HUES6 (cell line): ENCODE results near the gene CD96.
"Not testable (repeated sequence)": the region's sequence is repeated elsewhere in the genome, so short reads cannot be mapped to it uniquely, and the experiment has no call there.

Experiments
- H3K27ac ChIP-seq: 2 replicates; pipeline ENCODE4 v1.7.0; 2013; ENCODE audit warnings: low read depth, mild to moderate bottlenecking, low read length, inconsistent platforms
- H3K27me3 ChIP-seq: 2 replicates; pipeline ENCODE4 v1.6.1; 2013; ENCODE audit warnings: low read length; ENCODE audit not compliant: control insufficient read depth, insufficient read depth
- H3K36me3 ChIP-seq: 2 replicates; pipeline ENCODE4 v1.6.1; 2013; ENCODE audit warnings: low read length; ENCODE audit not compliant: control insufficient read depth, insufficient read depth
- H3K4me1 ChIP-seq: 2 replicates; pipeline ENCODE4 v1.6.1; 2013; ENCODE audit warnings: low read length; ENCODE audit not compliant: control insufficient read depth, insufficient read depth
- H3K4me3 ChIP-seq: 2 replicates; pipeline ENCODE4 v1.5.1; 2013; ENCODE audit warnings: low read depth, low read length
- H3K9ac ChIP-seq: one replicate; pipeline ENCODE4 v1.6.1; 2013; ENCODE audit warnings: mild to moderate bottlenecking, low read length
- H3K9me3 ChIP-seq: 2 replicates; pipeline ENCODE4 v1.6.1; 2013; ENCODE audit warnings: low read depth, low read length; ENCODE audit not compliant: control insufficient read depth, insufficient read depth

Gene CD96

GRCh38 chr3:111541911-111542483, at the start of gene CD96:
CD96 (plus strand) TSS chr3:111542197; CDS start chr3:111542249, 52 bp downstream.
- Histone ChIP-seq H3K9ac (no peak within 1 kb of the TSS), H3K4me1 (no peaks in the 10 kb centered on the region), H3K27ac (no peak within 1 kb of the TSS), H3K36me3 (no peaks in the 10 kb centered on the region), H3K4me3 (no peak within 1 kb of the TSS), H3K9me3 (no peaks in the 10 kb centered on the region), H3K27me3 (no peaks in the 10 kb centered on the region)

GRCh38 chr3:111493276-111493675, 48.7 kb upstream of the CD96 start:
- Histone ChIP-seq H3K9ac (no peak overlapping the region), H3K9me3 (no peaks in the 10 kb centered on the region), H3K27ac (no peak overlapping the region), H3K36me3 (no peaks in the 10 kb centered on the region), H3K4me1 (no peaks in the 10 kb centered on the region), H3K27me3 (no peaks in the 10 kb centered on the region), H3K4me3 (no peak overlapping the region)

GRCh38 chr3:111496894-111497559, 45.0 kb upstream of the CD96 start:
- Histone ChIP-seq H3K27ac (no peak overlapping the region), H3K4me3 (no peak overlapping the region), H3K9ac (no peak overlapping the region)

GRCh38 chr3:111498022-111498421, 44.0 kb upstream of the CD96 start:
- Histone ChIP-seq H3K4me3 (no peak overlapping the region), H3K36me3 (no peaks in the 10 kb centered on the region), H3K9me3 (no peaks in the 10 kb centered on the region), H3K27ac (no peak overlapping the region), H3K27me3 (no peaks in the 10 kb centered on the region), H3K4me1 (no peaks in the 10 kb centered on the region), H3K9ac (no peak overlapping the region)

More at GRCh38 chr3:111496894-111497559, 45.0 kb upstream of the CD96 start:
- no peaks in the 10 kb centered on the region for H3K36me3 ChIP-seq
- H3K27me3 ChIP-seq: no peaks in the 10 kb centered on the region
- no peaks in the 10 kb centered on the region for H3K9me3 ChIP-seq
- H3K4me1 ChIP-seq: no peaks in the 10 kb centered on the region

- Histone ChIP-seq H3K4me1 (no peaks in the 10 kb centered on the region), H3K9me3 (no peaks in the 10 kb centered on the region), H3K4me3 (no peak overlapping the region), H3K27me3 (no peaks in the 10 kb centered on the region), H3K36me3 (no peaks in the 10 kb centered on the region), H3K9ac (no peak overlapping the region), H3K27ac (no peak overlapping the region)
Observed at GRCh38 chr3:111506435-111506834, 35.6 kb upstream of the CD96 start.

GRCh38 chr3:111509308-111509707, 32.7 kb upstream of the CD96 start:
- H3K4me1 ChIP-seq: no peaks in the 10 kb centered on the region
- H3K9ac ChIP-seq: no peak overlapping the region
- no peak overlapping the region for H3K27ac ChIP-seq
- no peak overlapping the region for H3K4me3 ChIP-seq
- H3K9me3 ChIP-seq: no peaks in the 10 kb centered on the region
- H3K36me3 ChIP-seq: no peaks in the 10 kb centered on the region
- no peaks in the 10 kb centered on the region for H3K27me3 ChIP-seq

- Histone ChIP-seq H3K27ac (no peak overlapping the region), H3K36me3 (no peaks in the 10 kb centered on the region), H3K9me3 (no peaks in the 10 kb centered on the region), H3K4me3 (no peak overlapping the region), H3K27me3 (no peaks in the 10 kb centered on the region), H3K9ac (no peak overlapping the region), H3K4me1 (peaks cover 5% of the 10 kb centered on the region; the same call in 1 of the 2 replicates)
Observed at GRCh38 chr3:111517801-111518200, 24.2 kb upstream of the CD96 start.

GRCh38 chr3:111519178-111519855, 22.7 kb upstream of the CD96 start:
- Histone ChIP-seq H3K27me3 (no peaks in the 10 kb centered on the region), H3K4me1 (peaks cover 5% of the 10 kb centered on the region; the same call in 1 of the 2 replicates), H3K36me3 (no peaks in the 10 kb centered on the region), H3K9ac (no peak overlapping the region), H3K4me3 (no peak overlapping the region), H3K27ac (no peak overlapping the region), H3K9me3 (peaks cover 2% of the 10 kb centered on the region; the same call in 1 of the 2 replicates)

GRCh38 chr3:111521891-111522290, 20.1 kb upstream of the CD96 start:
- no peaks in the 10 kb centered on the region for H3K36me3 ChIP-seq
- no peak overlapping the region for H3K4me3 ChIP-seq
- H3K27ac ChIP-seq: no peak overlapping the region
- peaks cover 5% of the 10 kb centered on the region; the same call in 1 of the 2 replicates for H3K4me1 ChIP-seq
- no peak overlapping the region for H3K9ac ChIP-seq
- no peaks in the 10 kb centered on the region for H3K27me3 ChIP-seq
- peaks cover 2% of the 10 kb centered on the region; the same call in 1 of the 2 replicates for H3K9me3 ChIP-seq

GRCh38 chr3:111524486-111524885, 17.5 kb upstream of the CD96 start:
- not testable (repeated sequence) for H3K36me3 ChIP-seq, H3K9me3 ChIP-seq, H3K27me3 ChIP-seq, H3K27ac ChIP-seq, H3K9ac ChIP-seq, H3K4me3 ChIP-seq, H3K4me1 ChIP-seq

- Histone ChIP-seq H3K27ac (no peak overlapping the region), H3K4me3 (no peak overlapping the region), H3K4me1 (no peaks in the 10 kb centered on the region), H3K9me3 (no peaks in the 10 kb centered on the region), H3K9ac (no peak overlapping the region), H3K36me3 (no peaks in the 10 kb centered on the region), H3K27me3 (no peaks in the 10 kb centered on the region)
Observed at GRCh38 chr3:111531446-111531845, 10.6 kb upstream of the CD96 start.
